Measurements from ENCODE around the gene TFDP2. TPM values are rescaled to one million over a fixed set of nuclear protein-coding genes. Genes with fewer than 3 reads are reported as not detected.

Gene TFDP2
- total RNA-seq (2022; extraction: Qiagen RNA extraction; ENCODE audit: low read depth), result 16.5 to 20.2 TPM (median 19.1 TPM) in 5 replicates

GRCh38 chr3:142148792-142149672, at the start of gene TFDP2:
Gene TFDP2 (minus strand): TSS chr3:142149544. CDS start chr3:142101749, 47,795 bp downstream.

Other genes with a start within 250 kb of the TFDP2 start
- gene GK5, start 76.0 kb upstream of the TFDP2 start, total RNA-seq (2022; extraction: Qiagen RNA extraction; ENCODE audit: low read depth), result 4.9 to 6.8 TPM (median 5.7 TPM) in 5 replicates

Data from A549 treated with CpdA at 1 μM for 4 hours (cell line).